Subcutaneous abdominal adipose tissue (tissue), 5 donors: ENCODE results near the gene OPTC.

Experiments used
- H3K27ac ChIP-seq: one replicate; pipeline ENCODE4 v1.7.0; 2013; ENCODE audit warnings: low read depth, mild to moderate bottlenecking, inconsistent platforms, low read length, moderate library complexity
- H3K27me3 ChIP-seq, 5 donors: one replicate each; pipeline ENCODE4 v1.7.0; 2013; ENCODE audit warnings: low read length in 5 of 5, inconsistent platforms in 1 of 5; ENCODE audit not compliant: control insufficient read depth in 5 of 5, insufficient read depth in 4 of 5
- H3K36me3 ChIP-seq, 5 donors: one replicate each; pipeline ENCODE4 v1.7.0; 2013; ENCODE audit warnings: low read length in 5 of 5; ENCODE audit not compliant: control insufficient read depth in 5 of 5, insufficient read depth in 5 of 5
- H3K4me1 ChIP-seq, 5 donors: one replicate each; pipeline ENCODE4 v1.7.0; 2013; ENCODE audit warnings: low read length in 5 of 5, mild to moderate bottlenecking in 3 of 5, moderate library complexity in 1 of 5; ENCODE audit not compliant: control insufficient read depth in 5 of 5, insufficient read depth in 5 of 5
- H3K4me3 ChIP-seq, 5 donors: one replicate each; pipeline ENCODE4 v1.7.0; 2013; ENCODE audit warnings: low read length in 5 of 5, low read depth in 1 of 5
- H3K9ac ChIP-seq, 5 donors: one replicate each; pipeline ENCODE4 v1.7.0; 2013; ENCODE audit warnings: low read length in 5 of 5, mild to moderate bottlenecking in 4 of 5, moderate library complexity in 3 of 5
- H3K9me3 ChIP-seq, 5 donors: one replicate each; pipeline ENCODE4 v1.7.0; 2013; ENCODE audit warnings: low read length in 5 of 5; ENCODE audit not compliant: control insufficient read depth in 5 of 5
- donor health status: healthy.
- donor health status: healthy.
- donor health status: healthy.
- donor health status: healthy.
- donor health status: healthy.

OPTC gene

GRCh38 chr1:203473781-203474305 lies 20.1 kb upstream of the OPTC start:
- Histone ChIP-seq H3K9me3 (no peaks in the 10 kb centered on the region), H3K36me3 (no peaks in the 10 kb centered on the region), H3K27ac (no peak overlapping the region)

GRCh38 chr1:203475012-203475981 lies 18.7 kb upstream of the OPTC start, which contains the start of gene PRELP:
Gene PRELP, plus strand, starts transcription at chr1:203475806. Its CDS starts 7,379 bp downstream, at chr1:203483185.
- H3K27ac ChIP-seq = peak within 1 kb of the TSS; percentile 69
- H3K9ac ChIP-seq = peak within 1 kb of the TSS; percentile 32 to 82 (median 52)
- peaks cover 8 to 50% (median 45%) of the 10 kb centered on the region in 5 donors for H3K4me1 ChIP-seq
- no peaks in the 10 kb centered on the region for H3K36me3 ChIP-seq
- peak within 1 kb of the TSS; percentile 60 to 88 (median 79) for H3K4me3 ChIP-seq
- no peaks in the 10 kb centered on the region for H3K9me3 ChIP-seq
- H3K27me3 ChIP-seq = peaks cover 0 to 3% (median 0%) of the 10 kb centered on the region in 5 donors

More at GRCh38 chr1:203473781-203474305, 20.1 kb upstream of the OPTC start:
- Histone ChIP-seq H3K27me3 (peaks cover 0 to 3% (median 0%) of the 10 kb centered on the region in 5 donors), H3K4me1 (peaks cover 5 to 37% (median 35%) of the 10 kb centered on the region in 5 donors), H3K4me3 (no peak overlapping the region), H3K9ac (no peak overlapping the region)

- Histone ChIP-seq H3K27ac (peak overlapping the region; percentile 69), H3K36me3 (no peaks in the 10 kb centered on the region), H3K9me3 (no peaks in the 10 kb centered on the region), H3K4me1 (peaks cover 11 to 60% (median 55%) of the 10 kb centered on the region in 5 donors), H3K4me3 (peak overlapping the region; percentile 60 to 88 (median 79)), H3K9ac (peak overlapping the region in 4 of 5 donors; percentile 12 to 82 (median 50)), H3K27me3 (peaks cover 0 to 3% (median 0%) of the 10 kb centered on the region in 5 donors)
Measured at GRCh38 chr1:203476216-203476814, 17.6 kb upstream of the OPTC start.

DNA sequence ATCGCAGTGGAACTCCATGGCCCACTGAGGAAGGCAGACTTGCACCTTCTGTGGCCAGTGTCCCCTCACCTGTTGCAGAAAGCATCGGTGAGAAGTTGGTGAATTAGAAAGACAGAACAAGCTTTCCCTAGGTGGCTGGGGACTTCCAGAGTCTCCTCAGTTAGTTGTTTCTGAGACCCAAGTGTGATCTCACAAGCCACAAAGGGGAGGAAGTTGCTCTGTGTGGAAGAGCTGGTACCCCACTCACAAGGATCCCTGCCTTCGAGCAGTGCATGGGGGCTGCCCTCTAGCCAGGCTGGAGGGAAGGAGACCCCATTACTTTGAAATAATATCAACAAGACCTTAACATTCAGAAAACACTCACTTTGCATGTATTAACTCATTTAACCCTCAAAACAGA lies 16.2 kb upstream of the OPTC start:
- no peaks in the 10 kb centered on the region for H3K9me3 ChIP-seq
- peak overlapping the region; percentile 69 for H3K27ac ChIP-seq
- no peaks in the 10 kb centered on the region for H3K36me3 ChIP-seq
- H3K4me3 ChIP-seq = peak overlapping the region; percentile 60 to 88 (median 79)
- no peaks in the 10 kb centered on the region for H3K27me3 ChIP-seq
- H3K4me1 ChIP-seq = peaks cover 11 to 68% (median 62%) of the 10 kb centered on the region in 5 donors
- H3K9ac ChIP-seq = peak overlapping the region in 4 of 5 donors; percentile 17 to 82 (median 52)

- H3K9me3 ChIP-seq = no peaks in the 10 kb centered on the region
- H3K4me1 ChIP-seq = peaks cover 11 to 68% (median 62%) of the 10 kb centered on the region in 5 donors
- H3K36me3 ChIP-seq = peaks cover 0 to 2% (median under 1%) of the 10 kb centered on the region in 5 donors
- H3K27ac ChIP-seq = peak overlapping the region; percentile 69
- peak overlapping the region in 2 of 5 donors; percentile 17 to 82 for H3K9ac ChIP-seq
- peak overlapping the region in 3 of 5 donors; percentile 62 to 88 (median 85) for H3K4me3 ChIP-seq
- no peaks in the 10 kb centered on the region for H3K27me3 ChIP-seq
Measured at GRCh38 chr1:203478231-203478630, 15.7 kb upstream of the OPTC start.

- peaks cover 0 to 10% (median 8%) of the 10 kb centered on the region in 5 donors for H3K36me3 ChIP-seq
- peaks cover 11 to 69% (median 62%) of the 10 kb centered on the region in 5 donors for H3K4me1 ChIP-seq
- H3K4me3 ChIP-seq = peak overlapping the region in 2 of 5 donors; percentile 12 to 88
Measured at GRCh38 chr1:203478986-203479385, 15.0 kb upstream of the OPTC start.

DNA sequence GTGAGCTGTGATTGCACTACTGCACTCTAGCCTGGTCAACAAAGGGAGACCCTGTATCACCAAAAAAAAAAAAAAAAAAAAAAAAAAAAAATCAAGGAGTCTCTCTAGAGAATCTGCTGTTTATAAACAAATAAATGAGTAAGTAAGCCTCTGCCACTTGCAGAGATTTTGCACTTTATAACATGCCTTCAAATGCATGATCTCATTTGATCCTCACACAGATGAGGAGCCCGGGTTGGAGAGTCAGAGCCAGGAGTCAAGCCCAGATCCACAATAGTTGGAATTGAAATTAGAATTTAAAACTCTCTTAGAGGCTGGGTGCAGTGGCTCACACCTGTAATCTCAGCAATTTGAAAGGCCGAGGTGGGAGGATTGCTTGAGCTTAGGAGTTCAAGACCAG lies 14.3 kb upstream of the OPTC start:
- H3K4me1 ChIP-seq = peaks cover 11 to 76% (median 62%) of the 10 kb centered on the region in 5 donors
- H3K27me3 ChIP-seq = no peaks in the 10 kb centered on the region
- no peaks in the 10 kb centered on the region for H3K9me3 ChIP-seq
- H3K4me3 ChIP-seq = no peak overlapping the region
- peak overlapping the region; percentile 69 for H3K27ac ChIP-seq
- no peak overlapping the region for H3K9ac ChIP-seq
- peaks cover 3 to 15% (median 13%) of the 10 kb centered on the region in 5 donors for H3K36me3 ChIP-seq

More at GRCh38 chr1:203478986-203479385, 15.0 kb upstream of the OPTC start:
- Histone ChIP-seq H3K27me3 (no peaks in the 10 kb centered on the region), H3K9me3 (no peaks in the 10 kb centered on the region), H3K27ac (peak overlapping the region; percentile 69), H3K9ac (peak overlapping the region in 2 of 5 donors; percentile 10 to 37)

DNA sequence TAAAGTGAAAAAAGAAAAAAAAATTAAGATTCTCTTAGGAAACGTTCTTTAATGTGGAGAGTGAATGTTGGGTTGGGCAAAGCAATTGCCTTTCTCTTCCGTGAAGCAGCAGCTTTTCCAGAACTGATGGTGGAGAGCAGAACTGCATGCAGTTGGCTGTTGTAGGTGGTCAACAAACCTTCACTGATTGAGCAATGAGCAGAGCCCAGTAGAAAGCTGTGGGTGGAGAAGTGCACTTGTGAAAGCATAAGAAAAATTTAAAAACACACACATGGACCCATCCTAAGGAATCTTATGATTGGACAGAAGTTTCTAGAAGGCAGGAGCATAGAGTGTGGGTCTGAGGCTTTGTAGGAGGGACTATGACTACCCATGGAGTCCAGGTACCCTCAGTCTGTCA lies 13.9 kb upstream of the OPTC start:
- Histone ChIP-seq H3K4me3 (peak overlapping the region in 2 of 5 donors; percentile 11 to 42), H3K27ac (peak overlapping the region; percentile 69), H3K4me1 (peaks cover 11 to 75% (median 58%) of the 10 kb centered on the region in 5 donors)

GRCh38 chr1:203480525-203481084 lies 13.3 kb upstream of the OPTC start:
- H3K4me1 ChIP-seq = peaks cover 11 to 76% (median 55%) of the 10 kb centered on the region in 5 donors
- no peaks in the 10 kb centered on the region for H3K9me3 ChIP-seq
- H3K4me3 ChIP-seq = peak overlapping the region in 2 of 5 donors; percentile 11 to 42
- peak overlapping the region in 4 of 5 donors; percentile 9 to 72 (median 36) for H3K9ac ChIP-seq
- peak overlapping the region; percentile 69 for H3K27ac ChIP-seq
- peaks cover 3 to 20% (median 14%) of the 10 kb centered on the region in 5 donors for H3K36me3 ChIP-seq
- no peaks in the 10 kb centered on the region for H3K27me3 ChIP-seq

More for the DNA sequence above, 13.9 kb upstream of the OPTC start:
- H3K27me3 ChIP-seq = no peaks in the 10 kb centered on the region
- H3K9ac ChIP-seq = no peak overlapping the region
- H3K9me3 ChIP-seq = no peaks in the 10 kb centered on the region
- H3K36me3 ChIP-seq = peaks cover 3 to 15% (median 13%) of the 10 kb centered on the region in 5 donors
